HG02571 (cell line): ENCODE data around the gene SUN5.

Experiments
- ATAC-seq: cut with Tn5 transposase; IDR thresholded peaks from one replicate; pipeline ENCODE4 v1.9.1; 2021; ENCODE audit warnings: mild to moderate bottlenecking, moderate library complexity; ENCODE audit not compliant: unreplicated experiment

SUN5 gene

GRCh38 chr20:32995802-32996201 is 8.4 kb downstream of the SUN5 start:
- ATAC-seq, result no peak

GRCh38 chr20:32993496-32994050 is 10.7 kb downstream of the SUN5 start:
- ATAC-seq, result no peak

GRCh38 chr20:32991792-32992641 is 12.2 kb downstream of the SUN5 start:
- ATAC-seq, result no peak

GRCh38 chr20:32991383-32991782 is 12.8 kb downstream of the SUN5 start:
- ATAC-seq, result no peak

- ATAC-seq, result no peak
Measured at GRCh38 chr20:32990426-32990825, 13.8 kb downstream of the SUN5 start.

- no peak for ATAC-seq
Measured at GRCh38 chr20:32989507-32990283, 14.5 kb downstream of the SUN5 start.

- ATAC-seq, result no peak
Measured at GRCh38 chr20:32988008-32988407, 16.2 kb downstream of the SUN5 start.

GRCh38 chr20:32987044-32987825 is 17.0 kb downstream of the SUN5 start:
- no peak for ATAC-seq

GRCh38 chr20:32986331-32986966 is 17.8 kb downstream of the SUN5 start:
- no peak for ATAC-seq

GRCh38 chr20:32985596-32985995 is 18.6 kb downstream of the SUN5 start:
- ATAC-seq, result no peak

- ATAC-seq, result no peak
Measured at GRCh38 chr20:32984631-32985354, 19.4 kb downstream of the SUN5 start.

GRCh38 chr20:32984196-32984595 is 20.0 kb downstream of the SUN5 start:
- no peak for ATAC-seq

GRCh38 chr20:32983459-32984112 is 20.6 kb downstream of the SUN5 start:
- ATAC-seq, result no peak

- no peak for ATAC-seq
Measured at GRCh38 chr20:32982617-32983458, 21.4 kb downstream of the SUN5 start.

- no peak for ATAC-seq
Measured at GRCh38 chr20:32980990-32981389, 23.2 kb downstream of the SUN5 start.

- no peak for ATAC-seq
Measured at GRCh38 chr20:32980131-32980941, 23.9 kb downstream of the SUN5 start.

- no peak for ATAC-seq
Measured at GRCh38 chr20:32979201-32979998, 24.8 kb downstream of the SUN5 start.
